PC-3 (cell line): ENCODE data around the gene CD2AP.

Source experiments
- EZH2 ChIP-seq: fragments of 300-600 bp; sonication (generic); IDR thresholded peaks from one replicate; pipeline ENCODE4 v1.6.1; 2017; ENCODE audit warnings: antibody characterized with exemption, mild to moderate bottlenecking, low read length; ENCODE audit not compliant: unreplicated experiment
- EZH2phosphoT487 ChIP-seq: fragments of 300-600 bp; sonication (generic); IDR thresholded peaks from 2 replicates; pipeline ENCODE4 v1.6.1; 2018; ENCODE audit warnings: mild to moderate bottlenecking, antibody characterized with exemption, low read length, borderline replicate concordance
- TF ChIP-seq, protein P1 (sequence below): fragments of 300-600 bp; sonication (generic); conservative IDR thresholded peaks from 2 replicates; pipeline ENCODE4 v1.5.1; 2017; ENCODE audit warnings: antibody characterized with exemption, low read depth, mild to moderate bottlenecking, low read length

GRCh38 chr6:47457370-47457769, 20.2 kb upstream of the CD2AP start:
- TF ChIP-seq, protein P1, sequence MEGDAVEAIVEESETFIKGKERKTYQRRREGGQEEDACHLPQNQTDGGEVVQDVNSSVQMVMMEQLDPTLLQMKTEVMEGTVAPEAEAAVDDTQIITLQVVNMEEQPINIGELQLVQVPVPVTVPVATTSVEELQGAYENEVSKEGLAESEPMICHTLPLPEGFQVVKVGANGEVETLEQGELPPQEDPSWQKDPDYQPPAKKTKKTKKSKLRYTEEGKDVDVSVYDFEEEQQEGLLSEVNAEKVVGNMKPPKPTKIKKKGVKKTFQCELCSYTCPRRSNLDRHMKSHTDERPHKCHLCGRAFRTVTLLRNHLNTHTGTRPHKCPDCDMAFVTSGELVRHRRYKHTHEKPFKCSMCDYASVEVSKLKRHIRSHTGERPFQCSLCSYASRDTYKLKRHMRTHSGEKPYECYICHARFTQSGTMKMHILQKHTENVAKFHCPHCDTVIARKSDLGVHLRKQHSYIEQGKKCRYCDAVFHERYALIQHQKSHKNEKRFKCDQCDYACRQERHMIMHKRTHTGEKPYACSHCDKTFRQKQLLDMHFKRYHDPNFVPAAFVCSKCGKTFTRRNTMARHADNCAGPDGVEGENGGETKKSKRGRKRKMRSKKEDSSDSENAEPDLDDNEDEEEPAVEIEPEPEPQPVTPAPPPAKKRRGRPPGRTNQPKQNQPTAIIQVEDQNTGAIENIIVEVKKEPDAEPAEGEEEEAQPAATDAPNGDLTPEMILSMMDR: no peak
- TF ChIP-seq EZH2 (no peak), EZH2phosphoT487 (no peak)
